ENCODE results near the gene RIPPLY1.
"Not testable (repeated sequence)": the region's sequence is repeated elsewhere in the genome, so short reads cannot be mapped to it uniquely, and the experiment has no call there.

Gene RIPPLY1

GRCh38 chrX:106912864-106913263 lies 9.7 kb upstream of the RIPPLY1 start:
- DNase-seq (ENCODE audit: low spot score), result no peak

GRCh38 chrX:106906361-106906760 lies 3.2 kb upstream of the RIPPLY1 start:
- DNase-seq (ENCODE audit: low spot score), result peak; percentile 85

GRCh38 chrX:106905064-106905708 lies 2.0 kb upstream of the RIPPLY1 start:
- DNase-seq (ENCODE audit: low spot score), result no peak

GRCh38 chrX:106903856-106904528 lies 851 bp upstream of the RIPPLY1 start:
- DNase-seq (ENCODE audit: low spot score), result no peak

- no peak for DNase-seq (ENCODE audit: low spot score)
Observed at GRCh38 chrX:106902684-106903083, 457 bp downstream of the RIPPLY1 start.

- no peak for DNase-seq (ENCODE audit: low spot score)
Observed at GRCh38 chrX:106901781-106902219, 1.3 kb downstream of the RIPPLY1 start.

- no peak for DNase-seq (ENCODE audit: low spot score)
Observed at GRCh38 chrX:106901341-106901740, 1.8 kb downstream of the RIPPLY1 start.

- DNase-seq (ENCODE audit: low spot score), result no peak
Observed at GRCh38 chrX:106899841-106900240, 3.3 kb downstream of the RIPPLY1 start.

GRCh38 chrX:106899276-106899675 lies 3.9 kb downstream of the RIPPLY1 start:
- DNase-seq (ENCODE audit: low spot score), result no peak

GRCh38 chrX:106898462-106898861 lies 4.7 kb downstream of the RIPPLY1 start:
- DNase-seq (ENCODE audit: low spot score), result peak; percentile 77

- DNase-seq (ENCODE audit: low spot score), result peak; percentile 53
Observed at GRCh38 chrX:106897259-106897658, 5.9 kb downstream of the RIPPLY1 start.

GRCh38 chrX:106894978-106895452 lies 8.1 kb downstream of the RIPPLY1 start:
- DNase-seq (ENCODE audit: low spot score), result peak; percentile 83

GRCh38 chrX:106894392-106894909 lies 8.7 kb downstream of the RIPPLY1 start:
- peak; percentile 83 for DNase-seq (ENCODE audit: low spot score)

GRCh38 chrX:106891762-106892460 lies 11.2 kb downstream of the RIPPLY1 start:
- peak; percentile 41 for DNase-seq (ENCODE audit: low spot score)

- no peak for DNase-seq (ENCODE audit: low spot score)
Observed at GRCh38 chrX:106889468-106889867, 13.7 kb downstream of the RIPPLY1 start.

GRCh38 chrX:106875151-106875550 lies 28.0 kb downstream of the RIPPLY1 start:
- DNase-seq (ENCODE audit: low spot score), result no peak

GRCh38 chrX:106874075-106874474 lies 29.1 kb downstream of the RIPPLY1 start:
- DNase-seq (ENCODE audit: low spot score), result peak; percentile 42

GRCh38 chrX:106872796-106873195 lies 30.3 kb downstream of the RIPPLY1 start:
- DNase-seq (ENCODE audit: low spot score), result not testable (repeated sequence)

- DNase-seq (ENCODE audit: low spot score), result no peak
Observed at GRCh38 chrX:106863697-106864096, 39.4 kb downstream of the RIPPLY1 start.

- DNase-seq (ENCODE audit: low spot score), result peak; percentile 40
Observed at GRCh38 chrX:106862972-106863688, 40.0 kb downstream of the RIPPLY1 start.

All from kidney tubule cell (primary cell).